Mucosa of rectum (tissue), 2 donors: Measurements from ENCODE around the gene MTFR2.
A peak's percentile ranks its signal among the peaks of the same experiment; 100 is the strongest.

Experiments
- H3K27ac ChIP-seq, 2 donors: one replicate each; pipeline ENCODE4 v1.7.0; 2013; ENCODE audit warnings: inconsistent platforms in 2 of 2, low read depth in 2 of 2, low read length in 2 of 2
- H3K27me3 ChIP-seq, 2 donors: one replicate each; pipeline ENCODE4 v1.7.0; 2013; ENCODE audit warnings: low read length in 2 of 2; ENCODE audit not compliant: control insufficient read depth in 2 of 2, insufficient read depth in 2 of 2
- H3K36me3 ChIP-seq, 2 donors: one replicate each; pipeline ENCODE4 v1.7.0; 2013; ENCODE audit warnings: low read length in 2 of 2; ENCODE audit not compliant: control insufficient read depth in 2 of 2, insufficient read depth in 2 of 2
- H3K4me1 ChIP-seq, 2 donors: one replicate each; pipeline ENCODE4 v1.7.0; 2013; ENCODE audit warnings: low read length in 2 of 2, mild to moderate bottlenecking in 1 of 2; ENCODE audit not compliant: control insufficient read depth in 2 of 2, insufficient read depth in 2 of 2
- H3K4me3 ChIP-seq, 2 donors: one replicate each; pipeline ENCODE4 v1.7.0; 2013; ENCODE audit warnings: low read length in 2 of 2
- H3K9ac ChIP-seq, 2 donors: one replicate each; pipeline ENCODE4 v1.7.0; 2013; ENCODE audit warnings: low read length in 2 of 2, low read depth in 1 of 2, mild to moderate bottlenecking in 1 of 2
- H3K9me3 ChIP-seq, 2 donors: one replicate each; pipeline ENCODE4 v1.7.0; 2013; ENCODE audit warnings: low read length in 2 of 2; ENCODE audit not compliant: control insufficient read depth in 2 of 2
- donor health status: healthy.
- donor health status: Normal muscosa, but diverticular disease.

MTFR2 gene

GRCh38 chr6:136249811-136250685 is at the start of gene MTFR2:
Gene MTFR2 (minus strand): TSS chr6:136250311. CDS start chr6:136249099, 1,212 bp downstream.
- H3K9ac ChIP-seq, result peak within 1 kb of the TSS; percentile 78 to 88
- peaks cover 9 to 14% of the 10 kb centered on the region in 2 donors for H3K4me1 ChIP-seq
- no peaks in the 10 kb centered on the region for H3K9me3 ChIP-seq
- H3K27me3 ChIP-seq, result no peaks in the 10 kb centered on the region
- peak within 1 kb of the TSS; percentile 87 to 94 for H3K4me3 ChIP-seq
- peak within 1 kb of the TSS; percentile 1 to 44 for H3K27ac ChIP-seq
- H3K36me3 ChIP-seq, result no peaks in the 10 kb centered on the region

GRCh38 chr6:136294621-136295020 is 44.5 kb upstream of the MTFR2 start:
- Histone ChIP-seq H3K9me3 (no peaks in the 10 kb centered on the region), H3K4me1 (peaks cover 9 to 10% of the 10 kb centered on the region in 2 donors), H3K4me3 (no peak overlapping the region), H3K27ac (no peak overlapping the region), H3K36me3 (no peaks in the 10 kb centered on the region), H3K9ac (no peak overlapping the region), H3K27me3 (no peaks in the 10 kb centered on the region)

DNA sequence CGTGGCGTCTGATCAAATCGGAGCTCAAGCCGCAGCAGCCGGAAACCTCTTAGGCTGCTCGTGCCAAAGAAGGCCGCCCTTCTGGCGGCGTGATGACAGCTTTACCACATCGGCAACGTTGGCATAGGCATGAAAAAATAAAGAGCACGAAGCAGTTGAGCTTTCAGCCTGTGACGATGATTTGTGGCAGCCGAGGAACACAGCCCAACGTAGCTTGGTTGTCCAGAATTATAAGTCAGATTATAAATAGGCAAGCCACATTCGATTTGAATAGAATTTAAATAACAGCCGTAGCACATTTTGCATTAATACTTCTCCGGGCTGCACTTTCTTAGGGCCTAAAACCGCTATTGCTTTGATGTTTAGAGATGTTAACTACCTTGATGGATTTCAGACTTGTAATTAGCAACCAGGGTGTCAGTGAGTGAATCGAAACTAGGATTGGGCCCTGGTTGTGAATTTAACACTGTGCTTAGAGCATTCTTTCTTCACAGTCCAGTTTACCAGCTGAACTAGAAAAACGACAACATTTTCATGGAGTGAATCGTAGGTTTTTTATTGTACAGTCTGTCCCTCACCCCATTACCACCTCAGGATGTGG is 40.4 kb upstream of the MTFR2 start:
- peaks cover 21 to 24% of the 10 kb centered on the region in 2 donors for H3K4me1 ChIP-seq
- H3K36me3 ChIP-seq, result no peaks in the 10 kb centered on the region
- H3K9me3 ChIP-seq, result no peaks in the 10 kb centered on the region
- H3K27me3 ChIP-seq, result no peaks in the 10 kb centered on the region
- peak overlapping the region; percentile 88 to 100 for H3K4me3 ChIP-seq
- peak overlapping the region; percentile 95 to 100 for H3K9ac ChIP-seq
- H3K27ac ChIP-seq, result peak overlapping the region; percentile 100

DNA sequence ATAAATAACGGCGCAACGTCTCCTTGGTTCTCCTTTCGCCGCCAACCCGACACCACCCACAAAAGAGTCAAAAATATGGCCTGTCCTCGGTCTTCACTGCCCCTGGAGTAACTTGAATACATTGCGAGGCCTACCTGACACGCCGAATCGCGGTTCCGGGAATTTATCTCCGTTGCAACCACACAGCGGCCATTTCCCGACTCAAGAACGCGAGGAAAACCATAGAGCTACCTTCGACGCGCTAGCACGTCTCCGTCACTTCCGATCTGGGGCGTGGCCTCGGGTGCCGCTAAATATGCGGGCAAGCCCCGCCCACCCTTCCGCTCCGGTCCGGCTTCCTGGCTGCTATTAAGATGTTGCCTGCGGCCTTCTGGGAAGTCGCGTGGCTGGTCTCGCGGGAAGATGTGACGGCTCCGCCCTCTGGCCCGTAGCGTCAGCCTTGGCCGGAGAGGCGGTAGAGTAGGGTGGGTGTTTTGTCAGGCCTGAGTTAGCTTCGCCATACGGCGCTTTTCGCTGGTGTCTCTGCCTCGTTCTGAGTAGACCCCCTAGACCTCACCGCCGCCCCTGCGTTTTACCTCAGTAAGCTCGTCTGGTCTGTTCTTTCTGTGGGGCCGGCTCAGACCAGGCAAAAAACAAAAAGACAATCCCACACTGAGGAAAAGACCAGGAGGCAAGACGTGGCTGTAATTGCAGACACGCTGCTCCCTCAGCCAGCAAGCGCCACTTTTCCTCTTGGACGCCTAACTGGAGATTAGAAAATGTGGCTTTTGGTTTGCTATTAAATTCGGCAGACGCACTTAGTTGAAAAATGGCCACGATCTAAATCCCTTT is 39.7 kb upstream of the MTFR2 start, which contains the start of gene BCLAF1:
TSS of gene BCLAF1 (minus strand) at position 268 of the 831 bp plus-strand sequence. CDS start 9,980 bp downstream, outside the sequence.
- no peaks in the 10 kb centered on the region for H3K36me3 ChIP-seq
- H3K4me1 ChIP-seq, result peaks cover 23 to 24% of the 10 kb centered on the region in 2 donors
- peak within 1 kb of the TSS; percentile 88 to 100 for H3K4me3 ChIP-seq
- H3K27ac ChIP-seq, result peak within 1 kb of the TSS; percentile 100
- no peaks in the 10 kb centered on the region for H3K27me3 ChIP-seq
- H3K9me3 ChIP-seq, result no peaks in the 10 kb centered on the region
- peak within 1 kb of the TSS; percentile 99 to 100 for H3K9ac ChIP-seq

GRCh38 chr6:136289327-136289578 is 39.1 kb upstream of the MTFR2 start:
- no peaks in the 10 kb centered on the region for H3K27me3 ChIP-seq
- H3K36me3 ChIP-seq, result no peaks in the 10 kb centered on the region
- peak overlapping the region; percentile 99 to 100 for H3K9ac ChIP-seq
- H3K4me1 ChIP-seq, result peaks cover 25 to 29% of the 10 kb centered on the region in 2 donors
- H3K4me3 ChIP-seq, result peak overlapping the region; percentile 88 to 100
- no peaks in the 10 kb centered on the region for H3K9me3 ChIP-seq
- H3K27ac ChIP-seq, result peak overlapping the region; percentile 100

DNA sequence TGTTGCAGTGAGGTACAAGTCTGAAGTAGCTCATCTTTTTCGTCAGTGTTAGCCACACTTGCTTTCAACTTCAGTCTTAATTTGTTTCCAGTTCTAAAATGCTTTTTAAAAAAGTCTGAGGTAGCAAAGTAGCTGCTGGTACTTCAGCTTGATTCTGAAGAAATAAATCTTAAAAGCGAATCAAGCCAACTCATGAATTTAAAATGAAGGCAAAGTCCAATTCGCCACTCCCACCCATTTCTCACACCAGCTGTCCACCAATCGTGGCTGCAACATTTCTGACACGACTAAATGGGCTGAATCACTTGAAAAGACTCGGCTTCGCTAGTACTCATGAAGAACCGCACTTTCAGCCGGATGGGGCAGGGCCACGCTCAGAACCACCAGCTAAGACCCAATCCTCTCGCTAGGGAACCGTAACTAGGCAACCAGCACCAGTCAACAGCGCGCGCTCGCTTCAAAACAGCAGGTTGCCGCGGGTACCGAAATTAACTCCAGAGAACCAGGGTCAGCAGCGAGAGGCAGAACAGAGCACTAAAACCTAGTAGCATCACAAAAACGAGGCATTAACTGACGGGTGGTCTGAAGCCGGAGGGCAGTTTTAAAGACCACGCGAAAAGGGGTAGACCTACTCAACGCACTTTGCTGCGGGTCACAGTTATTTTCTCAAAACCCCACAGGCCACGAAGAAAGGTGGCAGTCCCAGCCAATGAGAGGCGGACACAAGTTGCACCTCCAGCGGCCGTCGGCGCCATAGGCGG is 38.6 kb upstream of the MTFR2 start:
- H3K4me1 ChIP-seq, result peaks cover 25 to 29% of the 10 kb centered on the region in 2 donors
- H3K27ac ChIP-seq, result peak overlapping the region; percentile 100
- H3K9me3 ChIP-seq, result no peaks in the 10 kb centered on the region
- H3K36me3 ChIP-seq, result no peaks in the 10 kb centered on the region
- no peaks in the 10 kb centered on the region for H3K27me3 ChIP-seq
- peak overlapping the region; percentile 88 to 100 for H3K4me3 ChIP-seq
- peak overlapping the region; percentile 99 to 100 for H3K9ac ChIP-seq

DNA sequence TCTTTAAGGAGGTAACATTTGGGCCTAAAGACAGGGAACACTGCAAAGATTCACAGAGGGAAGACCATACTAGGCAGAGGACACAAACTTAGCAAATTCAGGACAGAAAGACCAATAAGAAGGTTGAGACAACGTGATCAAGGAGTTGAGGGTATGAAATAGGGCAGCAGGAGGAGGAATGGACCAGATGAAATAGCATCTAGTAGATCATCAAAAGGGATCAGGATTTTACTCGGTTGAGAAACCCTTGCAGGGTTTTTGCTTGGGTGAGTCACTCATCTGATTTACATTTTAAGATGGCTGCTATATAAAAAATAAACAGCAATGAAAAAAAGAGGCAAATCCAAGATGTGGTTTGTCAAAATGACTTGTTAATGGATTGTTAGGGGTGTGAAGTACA is 34.8 kb upstream of the MTFR2 start:
- Histone ChIP-seq H3K4me3 (peak overlapping the region in 1 of 2 donors; percentile 32), H3K27me3 (no peaks in the 10 kb centered on the region), H3K4me1 (peaks cover 31 to 32% of the 10 kb centered on the region in 2 donors), H3K27ac (peak overlapping the region in 1 of 2 donors; percentile 6), H3K36me3 (peaks cover 6% of the 10 kb centered on the region in 2 donors), H3K9me3 (no peaks in the 10 kb centered on the region), H3K9ac (no peak overlapping the region)

DNA sequence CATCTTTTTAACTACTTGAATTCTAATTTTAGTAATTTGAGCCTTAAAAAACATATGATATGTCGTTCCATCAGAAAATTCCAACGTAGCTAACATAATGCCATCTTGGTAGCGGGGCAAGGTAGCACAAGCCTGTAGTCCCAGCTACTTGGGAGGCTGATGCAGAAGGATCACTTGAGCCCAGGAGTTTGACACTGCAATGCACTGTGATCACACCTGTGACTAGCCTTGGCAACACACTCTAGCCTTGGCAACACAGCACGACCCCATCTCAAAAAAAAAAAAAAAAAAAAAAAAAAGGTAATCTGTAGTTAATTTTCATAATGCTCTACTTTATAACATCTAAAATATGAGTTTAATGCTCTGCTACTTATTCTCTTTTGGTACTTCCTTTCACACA is 32.8 kb upstream of the MTFR2 start:
- H3K36me3 ChIP-seq, result peaks cover 9 to 17% of the 10 kb centered on the region in 2 donors
- H3K27me3 ChIP-seq, result no peaks in the 10 kb centered on the region
- H3K4me3 ChIP-seq, result no peak overlapping the region
- H3K27ac ChIP-seq, result no peak overlapping the region
- H3K9ac ChIP-seq, result no peak overlapping the region
- H3K4me1 ChIP-seq, result peaks cover 26 to 27% of the 10 kb centered on the region in 2 donors
- H3K9me3 ChIP-seq, result no peaks in the 10 kb centered on the region

DNA sequence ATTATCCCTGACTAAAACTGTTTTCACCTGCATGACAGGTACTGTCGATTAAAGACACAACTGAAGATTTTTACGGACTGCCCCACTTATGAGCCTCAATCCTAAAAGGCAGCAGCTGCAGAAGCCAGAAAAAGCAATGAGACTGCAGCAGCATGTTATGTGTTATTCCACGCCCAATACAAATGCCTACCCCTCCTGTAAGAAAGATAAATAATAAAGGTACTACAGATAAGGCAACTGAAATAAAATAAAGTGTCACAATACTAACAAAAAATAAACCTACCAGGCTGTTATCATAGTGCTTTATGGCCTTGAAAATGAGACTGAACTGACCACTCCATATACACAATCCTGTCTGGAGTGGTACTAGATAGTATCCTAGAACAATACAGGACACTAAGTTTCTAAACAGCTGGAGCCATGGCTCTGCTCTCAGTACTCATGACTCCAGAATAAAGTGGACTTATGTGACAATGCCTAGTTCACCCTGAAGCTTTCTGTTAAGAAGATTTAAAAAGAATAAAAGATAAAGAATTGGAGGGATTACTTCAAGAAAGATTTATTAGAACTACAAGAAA is 30.0 kb upstream of the MTFR2 start:
- Histone ChIP-seq H3K9ac (no peak overlapping the region), H3K9me3 (no peaks in the 10 kb centered on the region), H3K36me3 (peaks cover 21 to 33% of the 10 kb centered on the region in 2 donors), H3K27me3 (no peaks in the 10 kb centered on the region), H3K27ac (no peak overlapping the region), H3K4me3 (no peak overlapping the region), H3K4me1 (peaks cover 17 to 21% of the 10 kb centered on the region in 2 donors)
